SU-DHL-6 (cell line): Measurements from ENCODE around the gene CTAG2.

Experiments
- EZH2phosphoT487 ChIP-seq: fragments of 200-600 bp; sonication (generic), shearing (Covaris generic); conservative IDR thresholded peaks from 2 replicates; pipeline ENCODE4 v1.6.1; 2018; ENCODE audit warnings: mild to moderate bottlenecking, antibody characterized with exemption, low read length, moderate library complexity, mixed read lengths
- TF ChIP-seq, protein P1 (sequence below): fragments of 200-600 bp; sonication (generic); IDR thresholded peaks from one replicate; pipeline ENCODE4 v1.5.1; 2017; ENCODE audit warnings: antibody characterized with exemption, mild to moderate bottlenecking, low read length, moderate library complexity; ENCODE audit not compliant: insufficient read depth, poor library complexity, severe bottlenecking

DNA sequence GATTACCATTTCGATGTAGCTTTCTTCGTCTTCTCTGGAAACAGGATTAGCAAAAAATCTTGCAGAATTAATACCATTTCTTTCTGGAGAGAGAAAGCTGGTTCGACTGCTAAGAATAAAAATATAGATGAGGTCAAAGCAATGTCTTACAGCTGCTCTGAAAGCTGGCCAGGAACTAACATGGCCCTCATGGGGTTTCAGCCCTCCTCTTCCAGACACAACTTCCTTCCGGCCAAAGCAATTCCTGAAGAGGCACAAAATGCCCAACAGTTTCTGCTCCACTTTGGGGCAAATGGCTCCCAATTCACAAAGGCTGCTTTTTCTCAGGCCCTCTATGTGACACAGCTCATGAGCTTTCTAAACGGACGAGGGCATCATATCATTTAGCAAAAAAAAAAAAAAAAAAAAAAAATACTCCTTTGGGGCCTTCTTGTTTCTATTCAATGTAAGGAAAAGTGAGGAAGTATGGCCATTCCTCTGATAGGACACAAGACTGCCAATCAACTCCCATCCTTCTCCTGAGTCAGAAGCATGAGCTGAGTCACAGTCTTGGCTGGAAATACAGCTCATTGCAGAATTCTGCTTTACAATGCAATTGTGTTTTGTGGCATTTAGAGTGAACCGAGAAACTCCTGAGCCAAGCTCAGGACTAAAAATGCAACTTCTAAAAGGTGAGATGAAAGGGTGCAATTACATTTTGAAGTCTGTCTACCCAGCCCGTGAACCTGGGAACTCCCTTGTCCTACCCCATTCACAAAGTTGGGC is 42.7 kb upstream of the CTAG2 start:
- TF ChIP-seq, protein P1, sequence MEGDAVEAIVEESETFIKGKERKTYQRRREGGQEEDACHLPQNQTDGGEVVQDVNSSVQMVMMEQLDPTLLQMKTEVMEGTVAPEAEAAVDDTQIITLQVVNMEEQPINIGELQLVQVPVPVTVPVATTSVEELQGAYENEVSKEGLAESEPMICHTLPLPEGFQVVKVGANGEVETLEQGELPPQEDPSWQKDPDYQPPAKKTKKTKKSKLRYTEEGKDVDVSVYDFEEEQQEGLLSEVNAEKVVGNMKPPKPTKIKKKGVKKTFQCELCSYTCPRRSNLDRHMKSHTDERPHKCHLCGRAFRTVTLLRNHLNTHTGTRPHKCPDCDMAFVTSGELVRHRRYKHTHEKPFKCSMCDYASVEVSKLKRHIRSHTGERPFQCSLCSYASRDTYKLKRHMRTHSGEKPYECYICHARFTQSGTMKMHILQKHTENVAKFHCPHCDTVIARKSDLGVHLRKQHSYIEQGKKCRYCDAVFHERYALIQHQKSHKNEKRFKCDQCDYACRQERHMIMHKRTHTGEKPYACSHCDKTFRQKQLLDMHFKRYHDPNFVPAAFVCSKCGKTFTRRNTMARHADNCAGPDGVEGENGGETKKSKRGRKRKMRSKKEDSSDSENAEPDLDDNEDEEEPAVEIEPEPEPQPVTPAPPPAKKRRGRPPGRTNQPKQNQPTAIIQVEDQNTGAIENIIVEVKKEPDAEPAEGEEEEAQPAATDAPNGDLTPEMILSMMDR, result no peak
- TF ChIP-seq EZH2phosphoT487, result no peak
